ENCODE measurements around the gene TMEM156. TPM values are rescaled to one million over a fixed set of nuclear protein-coding genes. Genes with fewer than 3 reads are reported as not detected.
A peak's percentile ranks its signal among the peaks of the same experiment; 100 is the strongest.

The TMEM156 gene
- polyA plus RNA-seq, 1 experiment = 0.07 TPM

DNA sequence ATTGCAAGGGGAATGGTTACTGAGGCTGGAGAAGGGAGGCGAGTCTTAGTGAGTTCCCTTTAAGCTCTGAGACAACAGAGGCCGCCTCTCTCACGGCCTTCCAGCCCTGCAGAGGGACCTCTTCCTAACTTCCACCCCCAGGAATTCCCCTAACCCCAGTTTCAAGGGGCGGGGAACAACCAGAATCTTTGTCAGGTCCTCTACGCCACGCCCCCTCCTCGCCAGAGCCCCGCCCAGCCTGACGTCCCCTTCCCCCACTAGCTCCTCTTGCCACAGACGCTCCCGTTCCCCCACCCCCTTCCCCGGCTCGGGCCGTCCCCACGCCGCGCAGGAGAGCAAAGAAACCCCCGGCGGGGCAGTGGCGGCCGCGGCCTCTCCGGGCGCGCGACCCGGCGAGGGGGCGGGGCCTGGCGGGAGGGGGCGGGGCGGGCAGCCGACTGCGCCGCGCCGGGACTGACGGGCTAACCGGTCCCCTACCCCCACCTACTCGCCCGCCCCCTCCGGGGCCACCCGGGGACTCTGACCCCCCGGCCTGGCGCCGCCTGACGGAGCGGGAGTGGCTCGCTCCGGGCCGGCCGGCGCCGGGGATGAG is 12.3 kb upstream of the TMEM156 start:
- TF ChIP-seq, protein P1, sequence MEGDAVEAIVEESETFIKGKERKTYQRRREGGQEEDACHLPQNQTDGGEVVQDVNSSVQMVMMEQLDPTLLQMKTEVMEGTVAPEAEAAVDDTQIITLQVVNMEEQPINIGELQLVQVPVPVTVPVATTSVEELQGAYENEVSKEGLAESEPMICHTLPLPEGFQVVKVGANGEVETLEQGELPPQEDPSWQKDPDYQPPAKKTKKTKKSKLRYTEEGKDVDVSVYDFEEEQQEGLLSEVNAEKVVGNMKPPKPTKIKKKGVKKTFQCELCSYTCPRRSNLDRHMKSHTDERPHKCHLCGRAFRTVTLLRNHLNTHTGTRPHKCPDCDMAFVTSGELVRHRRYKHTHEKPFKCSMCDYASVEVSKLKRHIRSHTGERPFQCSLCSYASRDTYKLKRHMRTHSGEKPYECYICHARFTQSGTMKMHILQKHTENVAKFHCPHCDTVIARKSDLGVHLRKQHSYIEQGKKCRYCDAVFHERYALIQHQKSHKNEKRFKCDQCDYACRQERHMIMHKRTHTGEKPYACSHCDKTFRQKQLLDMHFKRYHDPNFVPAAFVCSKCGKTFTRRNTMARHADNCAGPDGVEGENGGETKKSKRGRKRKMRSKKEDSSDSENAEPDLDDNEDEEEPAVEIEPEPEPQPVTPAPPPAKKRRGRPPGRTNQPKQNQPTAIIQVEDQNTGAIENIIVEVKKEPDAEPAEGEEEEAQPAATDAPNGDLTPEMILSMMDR (IDR thresholded peaks at IDR 0.05; ENCODE audit: insufficient read depth, low read depth, low read length) = peak; percentile 21; the same call in 1 of the 2 replicates
- peak overlapping the region; percentile 50 for H3K4me3 ChIP-seq (ENCODE audit: low read depth, low read length)
- H3K36me3 ChIP-seq (ENCODE audit: control insufficient read depth, insufficient read depth, low read length) = no peaks in the 10 kb centered on the region
- ChIA-PET CTCF (interaction anchor here (0.7 to 1.2 kb wide), 3 partner anchors 8 to 168 kb away, joined by 3 read pairs; no protein-coding TSS in a partner anchor), POLR2A (interaction anchor here (0.6 kb wide), 1 partner anchor 59 kb away, joined by 3 read pairs; no protein-coding TSS in a partner anchor)
- peak; percentile 46 for DNase-seq (ENCODE audit: low read depth)
- H3K27me3 ChIP-seq (ENCODE audit: control insufficient read depth, insufficient read depth, low read length) = no peaks in the 10 kb centered on the region

DNA sequence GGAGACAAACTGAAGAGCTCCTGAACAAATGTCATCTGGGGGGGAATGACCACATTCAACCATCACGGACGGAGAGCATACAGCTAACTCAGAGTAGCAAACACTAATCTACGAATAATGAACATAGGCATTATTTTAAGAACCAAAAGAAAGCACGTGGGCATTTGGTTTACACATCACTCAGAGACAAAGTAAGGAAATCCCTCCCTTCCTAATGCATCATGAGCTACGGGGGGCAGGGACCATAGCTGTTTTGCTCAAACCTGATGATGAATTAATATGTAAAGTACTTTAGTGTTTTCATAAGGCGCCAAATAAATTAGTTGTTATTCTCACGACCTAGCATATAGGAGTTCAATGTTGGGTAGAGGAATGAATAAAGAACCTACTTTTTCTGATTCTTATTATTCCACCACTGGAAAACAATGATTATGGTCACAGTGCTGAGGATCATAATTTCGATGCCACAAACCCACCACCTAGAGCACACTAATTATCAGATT is 11.7 kb upstream of the TMEM156 start:
- ChIA-PET CTCF (interaction anchor here (0.7 to 1.2 kb wide), 3 partner anchors 8 to 168 kb away, joined by 3 read pairs; no protein-coding TSS in a partner anchor), POLR2A (interaction anchor here (0.6 kb wide), 1 partner anchor 58 kb away, joined by 3 read pairs; no protein-coding TSS in a partner anchor)
- H3K36me3 ChIP-seq (ENCODE audit: control insufficient read depth, insufficient read depth, low read length) = no peaks in the 10 kb centered on the region
- no peak for DNase-seq (ENCODE audit: low read depth)
- peak overlapping the region; percentile 50 for H3K4me3 ChIP-seq (ENCODE audit: low read depth, low read length)
- no peaks in the 10 kb centered on the region for H3K27me3 ChIP-seq (ENCODE audit: control insufficient read depth, insufficient read depth, low read length)
- TF ChIP-seq, protein P1 (IDR thresholded peaks at IDR 0.05; ENCODE audit: insufficient read depth, low read depth, low read length) = no peak

DNA sequence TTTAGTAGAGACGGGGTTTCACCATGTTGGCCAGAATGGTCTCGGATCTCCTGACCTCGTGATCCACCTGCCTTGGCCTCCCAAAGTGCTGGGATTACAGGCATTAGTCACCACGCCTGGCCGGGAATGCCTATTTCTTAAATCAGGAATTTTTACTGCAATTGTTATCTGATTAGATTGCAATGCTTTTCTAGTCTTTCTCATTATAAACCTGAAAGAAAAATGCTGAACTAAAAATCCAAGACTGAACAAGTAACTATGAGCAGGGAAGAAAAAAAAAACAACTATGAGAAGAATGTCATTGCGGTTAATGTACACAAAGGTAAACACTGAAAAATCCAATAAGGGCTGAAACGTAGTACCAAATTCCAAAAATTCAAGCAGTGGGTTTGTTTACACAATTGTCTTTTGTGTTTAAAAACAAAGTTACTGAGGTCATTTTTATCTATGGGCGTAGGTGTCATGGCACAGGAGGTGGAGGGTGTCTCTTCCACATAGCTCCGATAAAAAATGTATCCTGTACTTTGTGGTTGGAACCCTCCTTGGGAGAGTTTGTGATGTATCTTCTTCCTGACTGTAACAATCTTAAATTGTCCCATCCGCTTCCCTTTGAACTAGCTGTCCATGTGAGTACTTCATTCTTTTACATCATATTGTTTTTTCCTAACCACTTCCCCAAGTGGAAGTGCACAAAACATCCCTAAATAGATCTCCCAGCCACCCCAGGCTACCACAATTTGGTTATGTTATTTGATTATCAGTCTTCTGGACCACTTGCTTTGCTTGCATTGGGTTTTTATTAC is 11.1 kb upstream of the TMEM156 start:
- POLR2A ChIA-PET = interaction anchor here (0.6 kb wide), 1 partner anchor 57 kb away, joined by 3 read pairs; no protein-coding TSS in a partner anchor
- H3K4me3 ChIP-seq (ENCODE audit: low read depth, low read length) = no peak overlapping the region
- DNase-seq (ENCODE audit: low read depth) = peak; percentile 39
- TF ChIP-seq, protein P1 (IDR thresholded peaks at IDR 0.05; ENCODE audit: insufficient read depth, low read depth, low read length) = no peak
- no peaks in the 10 kb centered on the region for H3K36me3 ChIP-seq (ENCODE audit: control insufficient read depth, insufficient read depth, low read length)
- CTCF ChIA-PET = interaction anchor here (1.0 to 1.7 kb wide), 3 partner anchors 9 to 13 kb away, joined by 3 to 5 read pairs (median 3); no protein-coding TSS in a partner anchor
- H3K27me3 ChIP-seq (ENCODE audit: control insufficient read depth, insufficient read depth, low read length) = no peaks in the 10 kb centered on the region

DNA sequence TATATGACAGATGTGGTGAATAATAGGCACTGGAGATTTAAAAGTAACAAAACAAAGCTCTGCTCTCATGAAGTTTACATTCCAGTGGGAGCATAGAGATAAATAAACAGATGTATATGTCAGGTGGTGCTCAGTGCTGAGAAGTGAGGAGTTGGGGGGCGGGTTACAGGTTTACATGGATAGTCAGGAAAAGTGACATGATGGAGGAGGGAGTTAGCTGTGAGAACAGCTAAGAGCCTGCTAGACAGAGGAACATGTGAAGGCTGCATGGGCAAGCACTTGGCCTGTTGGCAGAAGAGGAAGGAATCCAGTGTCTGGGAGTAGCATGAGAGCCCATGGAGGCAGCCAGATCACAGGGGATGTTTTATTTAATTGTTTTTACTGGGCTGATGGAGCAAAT is 10.2 kb upstream of the TMEM156 start:
- H3K36me3 ChIP-seq (ENCODE audit: control insufficient read depth, insufficient read depth, low read length) = no peaks in the 10 kb centered on the region
- ChIA-PET CTCF (interaction anchor here (1.4 to 1.7 kb wide), 2 partner anchors 12 to 93 kb away, joined by 5 read pairs; no protein-coding TSS in a partner anchor), POLR2A (no interaction called here)
- TF ChIP-seq, protein P1 (IDR thresholded peaks at IDR 0.05; ENCODE audit: insufficient read depth, low read depth, low read length) = no peak
- H3K27me3 ChIP-seq (ENCODE audit: control insufficient read depth, insufficient read depth, low read length) = no peaks in the 10 kb centered on the region
- no peak for DNase-seq (ENCODE audit: low read depth)
- H3K4me3 ChIP-seq (ENCODE audit: low read depth, low read length) = no peak overlapping the region

DNA sequence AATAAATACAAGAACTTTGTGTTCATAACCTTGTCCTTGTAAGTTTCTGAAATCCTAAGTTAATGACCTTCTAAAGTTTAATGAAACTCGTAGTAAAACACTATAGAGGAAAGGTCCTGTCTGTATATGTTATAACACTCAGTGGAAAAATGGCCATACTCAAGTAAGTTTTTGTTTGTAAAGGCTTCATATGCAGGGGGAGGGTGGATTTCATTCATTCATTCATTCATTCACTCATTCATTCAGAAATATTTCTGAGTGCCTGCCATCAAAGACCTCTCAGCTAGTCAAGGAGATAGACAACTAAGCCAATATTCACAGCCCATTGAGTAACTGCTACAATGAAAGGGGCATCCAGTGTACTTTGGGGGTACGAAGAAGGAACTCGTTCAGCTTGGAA is 6.9 kb upstream of the TMEM156 start:
- ChIA-PET CTCF (no interaction called here), POLR2A (no interaction called here)
- no peak overlapping the region for H3K4me3 ChIP-seq (ENCODE audit: low read depth, low read length)
- no peaks in the 10 kb centered on the region for H3K36me3 ChIP-seq (ENCODE audit: control insufficient read depth, insufficient read depth, low read length)
- TF ChIP-seq, protein P1 (IDR thresholded peaks at IDR 0.05; ENCODE audit: insufficient read depth, low read depth, low read length) = no peak
- DNase-seq (ENCODE audit: low read depth) = no peak
- H3K27me3 ChIP-seq (ENCODE audit: control insufficient read depth, insufficient read depth, low read length) = no peaks in the 10 kb centered on the region
